ENCODE measurements around the gene AKNA. TPM values are rescaled to one million over a fixed set of nuclear protein-coding genes. Genes with fewer than 3 reads are reported as not detected.
A peak's percentile ranks its signal among the peaks of the same experiment; 100 is the strongest.

Gene AKNA
- total and polyA plus RNA-seq, 2 of the 8 experiments (the other 6 are each of a cell fraction or from before 2014, with no cell fraction given), result 21.0 to 27.4 TPM

DNA sequence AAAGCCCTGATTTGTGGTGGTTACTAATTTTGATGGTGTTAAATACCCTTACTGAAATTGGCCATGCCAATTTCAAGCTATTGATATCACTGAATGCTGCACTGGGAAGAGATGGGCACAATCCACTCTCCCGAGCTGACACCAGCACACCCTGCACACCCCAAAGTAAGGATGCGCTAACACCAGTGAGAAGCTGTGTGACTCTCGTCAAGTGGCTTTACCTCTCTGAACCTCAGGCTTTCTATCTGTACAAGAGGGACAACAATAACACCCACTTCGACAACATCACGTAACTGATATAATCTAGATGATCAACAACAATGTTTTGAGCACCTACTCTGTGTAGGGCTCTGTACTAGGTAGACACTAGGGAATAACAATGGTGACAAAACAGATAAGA is 8.0 kb upstream of the AKNA start:
- Histone ChIP-seq H3K4me1 (replicated peaks in 1 of 4; ENCODE audit: control insufficient read depth in 3 of 4, insufficient read depth in 4 of 4, low read length in 3 of 4) (peaks cover 6 to 17% (median 11%) of the 10 kb centered on the region in 4 experiments; a peak in 6 of 7 replicates), H3K14ac (ENCODE audit: insufficient read length) (no peak overlapping the region), H3K18ac (ENCODE audit: extremely low read depth, low read length) (no peak overlapping the region), H3K23me2 (ENCODE audit: low read depth, low read length) (peaks cover 6% of the 10 kb centered on the region; the same call in 1 of the 2 replicates), H3K27me3 (replicated peaks in 1 of 4; ENCODE audit: control insufficient read depth in 3 of 4, extremely low read depth in 1 of 4, insufficient read depth in 3 of 4, low read length in 3 of 4) (no peaks in the 10 kb centered on the region), H3K36me3 (ENCODE audit: control insufficient read depth in 2 of 4, insufficient read depth in 4 of 4, low read length in 3 of 4) (peaks cover 0 to 9% (median 1%) of the 10 kb centered on the region in 4 experiments; a peak in 2 of 8 replicates), H2BK15ac (ENCODE audit: low read length) (no peak overlapping the region), H4K20me1 (replicated peaks in 1 of 2; ENCODE audit: control insufficient read depth in 1 of 2, insufficient read depth in 2 of 2, low read length in 2 of 2) (peaks cover 0 to 1% of the 10 kb centered on the region in 2 experiments), H3K4me2 (ENCODE audit: insufficient read depth in 1 of 2, low read depth in 2 of 2, low read length in 2 of 2) (peak overlapping the region in 1 of 2 experiments; percentile 71; a peak in 1 of 4 replicates), H2AK5ac (ENCODE audit: low read depth, low read length) (peak overlapping the region; percentile 20; the same call in 1 of the 2 replicates), H4K8ac (ENCODE audit: extremely low read depth, insufficient read depth, low read length) (no peak overlapping the region), H4K91ac (replicated peaks; ENCODE audit: insufficient read length, low read length) (no peak overlapping the region), H3K79me1 (ENCODE audit: low read depth, low read length) (no peaks in the 10 kb centered on the region), H4K5ac (ENCODE audit: insufficient read length, low read depth, low read length) (no peak overlapping the region), H2AFZ (ENCODE audit: low read length) (no peak overlapping the region), H3K79me2 (ENCODE audit: control insufficient read depth in 1 of 2, insufficient read depth in 2 of 2, low read length in 2 of 2) (peaks cover 0 to 6% of the 10 kb centered on the region in 2 experiments; a peak in 1 of 4 replicates), H3K9ac (replicated peaks in 1 of 4; ENCODE audit: extremely low read depth in 1 of 4, low read depth in 3 of 4, low read length in 3 of 4) (no peak overlapping the region), H2BK120ac (replicated peaks; ENCODE audit: low read depth, low read length) (no peak overlapping the region), H3K27ac (ENCODE audit: low read depth, low read length) (no peak overlapping the region), H3K4ac (replicated peaks; ENCODE audit: insufficient read length, low read depth, low read length) (no peak overlapping the region), H2BK20ac (ENCODE audit: low read length) (no peak overlapping the region), H3K9me3 (ENCODE audit: insufficient read depth in 2 of 2, low read depth in 1 of 2, low read length in 1 of 2) (no peaks in the 10 kb centered on the region), H3K4me3 (ENCODE audit: extremely low read depth in 1 of 4, insufficient read depth in 2 of 4, low read depth in 3 of 4, low read length in 4 of 4) (no peak overlapping the region), H3K56ac (replicated peaks; ENCODE audit: insufficient read length, low read depth, low read length) (no peak overlapping the region), H2BK12ac (ENCODE audit: low read depth, low read length) (no peak overlapping the region; the same call in 1 of the 2 replicates), H2BK5ac (ENCODE audit: low read depth, low read length) (no peak overlapping the region), H3K23ac (ENCODE audit: insufficient read length) (no peak overlapping the region)
- TF ChIP-seq TAF7 (optimal IDR thresholded peaks at IDR 0.05; ENCODE audit: borderline replicate concordance, low read depth, low read length) (no peak), RNF2 (IDR thresholded peaks at IDR 0.05; ENCODE audit: borderline replicate concordance, low read depth, low read length, missing control alignments, poor library complexity, severe bottlenecking) (no peak), TAF1 (IDR thresholded peaks at IDR 0.05; ENCODE audit: low read depth, low read length) (no peak), ATF2 (IDR thresholded peaks at IDR 0.05; ENCODE audit: low read length) (no peak), HDAC2 (IDR thresholded peaks at IDR 0.05; ENCODE audit: borderline replicate concordance in 1 of 2, low read depth in 2 of 2, low read length in 2 of 2) (peak in 1 of 2 experiments; percentile 81; a peak in 1 of 4 replicates), KDM1A (IDR thresholded peaks at IDR 0.05; ENCODE audit: borderline replicate concordance, low read length) (peak; percentile 94; the same call in 1 of the 2 replicates)
- ChIA-PET POLR2A (ENCODE audit: partially characterized antibody) (interaction anchor here (0.8 to 5.5 kb wide), 11 partner anchors 7 to 56 kb away, joined by 3 to 38 read pairs (median 5); partner anchors contain the start of gene AKNA), CTCF (ENCODE audit: partially characterized antibody) (interaction anchor here (1.0 to 1.8 kb wide), 9 partner anchors 10 to 259 kb away, joined by 3 to 7 read pairs (median 4); no protein-coding TSS in a partner anchor)
- no peak for FAIRE-seq
- 89% methylated on average over 5 of the region's 5 CpGs; no CpG with 5 or more reads in 1 of the 2 experiments for WGBS, 2 experiments (ENCODE audit: extremely low coverage in 1 of 2, insufficient coverage in 1 of 2, insufficient read length in 1 of 2, insufficient replicate concordance in 2 of 2, low coverage in 1 of 2, low lambda C conversion rate in 2 of 2, missing lambda C conversion rate in 1 of 2)
- no peak for DNase-seq (ENCODE audit: low read depth in 1 of 2, low spot score in 2 of 2)
